KOPT-K1 (cell line): ENCODE results near the gene TWNK.

Source experiments
- H3K27ac ChIP-seq: fragments of 200-600 bp; sonication (generic); 2 replicates; pipeline ENCODE4 v1.5.1; 2016; ENCODE audit warnings: antibody characterized with exemption, mild to moderate bottlenecking, low read depth, low read length; ENCODE audit not compliant: poor library complexity, severe bottlenecking
- H3K36me3 ChIP-seq: fragments of 200-600 bp; sonication (generic); 2 replicates; pipeline ENCODE4 v1.5.1; 2017; ENCODE audit warnings: antibody characterized with exemption, mild to moderate bottlenecking, low read length, moderate library complexity; ENCODE audit not compliant: insufficient read depth
- H3K9me3 ChIP-seq: fragments of 200-600 bp; sonication (generic); 2 replicates; pipeline ENCODE4 v1.5.1; 2017; ENCODE audit warnings: antibody characterized with exemption, low read length, mild to moderate bottlenecking; ENCODE audit not compliant: insufficient read depth, poor library complexity, severe bottlenecking

Gene TWNK

DNA sequence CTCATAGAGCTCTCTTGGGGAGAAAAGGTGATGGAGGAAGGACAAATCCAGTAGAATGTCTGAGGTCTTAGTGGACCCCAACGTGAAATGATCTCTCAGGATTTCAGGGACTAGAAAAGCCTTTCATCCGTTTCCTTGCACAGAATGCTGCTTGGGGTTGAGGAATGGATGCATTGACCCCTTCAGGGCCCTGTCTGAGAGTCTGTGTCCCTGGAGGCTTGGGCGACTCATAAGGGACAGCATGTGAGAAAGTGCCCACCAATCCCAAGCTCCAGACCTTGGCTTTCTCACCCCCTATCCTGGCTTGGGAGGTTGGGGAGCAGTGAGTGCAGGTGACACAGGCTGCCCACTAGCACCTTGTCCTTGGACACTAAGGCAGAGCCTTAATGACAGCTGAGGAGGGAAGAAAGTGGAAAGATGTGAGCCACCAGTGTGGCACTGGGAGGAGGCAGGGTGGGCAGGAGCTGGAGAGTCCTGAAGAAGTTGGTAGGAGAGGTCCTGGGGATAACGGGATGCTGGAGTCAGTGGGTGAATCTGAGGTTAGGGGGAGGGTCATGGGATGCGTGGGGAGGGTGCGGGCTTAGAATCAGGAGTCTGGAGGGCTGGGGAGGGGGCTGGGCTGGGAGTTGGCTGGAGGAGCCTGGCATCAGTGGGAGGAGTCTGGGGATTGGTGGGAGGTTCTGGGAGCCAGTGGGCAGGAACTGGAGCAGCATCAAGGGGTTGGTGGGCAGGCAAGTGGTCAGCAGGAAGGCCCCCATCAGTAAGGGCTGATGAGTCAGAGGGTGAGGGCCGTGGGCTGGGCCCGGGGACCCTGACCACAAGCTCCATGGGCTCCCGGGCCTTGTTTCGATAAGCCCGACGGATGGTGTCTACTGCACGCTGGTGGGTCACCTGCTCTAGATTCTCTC, 20.8 kb downstream of the TWNK start:
- H3K27ac ChIP-seq, result no peak overlapping the region
- no peaks in the 10 kb centered on the region for H3K36me3 ChIP-seq
- no peaks in the 10 kb centered on the region for H3K9me3 ChIP-seq

DNA sequence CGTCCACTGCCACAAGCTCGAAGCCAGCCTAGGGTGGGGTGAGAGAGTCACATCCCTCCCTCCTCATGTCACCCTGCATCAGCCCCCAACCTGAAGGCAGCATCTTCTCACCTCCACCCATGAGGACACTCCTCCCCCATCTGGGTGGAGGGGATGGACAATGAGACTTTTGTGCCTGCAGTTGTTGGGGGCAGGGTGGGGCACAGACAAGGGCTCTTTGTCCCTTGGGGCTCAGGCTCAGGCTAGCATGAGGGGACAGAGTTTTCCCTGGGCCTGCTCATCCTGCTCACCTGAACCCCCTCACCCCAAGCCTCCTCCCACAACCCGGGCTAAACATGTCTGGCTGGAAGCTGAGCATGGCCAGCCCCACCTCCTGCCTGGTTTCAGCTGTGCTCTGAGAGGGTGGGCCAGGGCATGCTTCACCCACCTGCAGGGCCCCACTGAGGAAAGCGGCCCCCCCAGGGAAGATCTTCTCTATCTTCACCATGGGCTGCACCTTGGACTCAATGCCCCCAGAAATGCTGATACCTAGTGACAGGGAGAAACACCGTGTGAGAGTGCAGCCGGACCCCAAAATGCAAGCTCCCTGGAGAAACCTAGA, 21.6 kb downstream of the TWNK start:
- Histone ChIP-seq H3K36me3 (no peaks in the 10 kb centered on the region), H3K27ac (no peak overlapping the region), H3K9me3 (no peaks in the 10 kb centered on the region)

DNA sequence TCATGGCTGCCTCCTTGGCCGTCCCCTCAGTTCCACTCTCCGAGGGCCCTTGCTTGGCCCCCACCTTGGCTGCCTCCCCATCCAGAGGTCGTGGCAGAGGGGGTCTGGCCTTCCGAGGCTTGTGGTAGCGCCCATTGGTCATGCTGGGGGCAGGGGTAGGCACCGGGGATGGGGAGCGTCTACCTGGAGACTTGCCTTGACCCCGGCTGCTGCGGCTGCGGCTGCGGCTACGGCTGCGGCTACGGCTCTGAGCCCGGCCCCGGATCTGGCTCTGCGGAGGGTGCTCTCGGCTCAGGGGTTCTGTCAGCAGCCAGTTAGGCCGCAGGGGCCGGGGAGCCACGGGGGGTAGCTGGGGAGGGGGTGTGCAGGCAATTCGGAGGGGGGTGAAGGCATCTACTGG, 23.0 kb downstream of the TWNK start:
- H3K36me3 ChIP-seq, result no peaks in the 10 kb centered on the region
- H3K27ac ChIP-seq, result no peak overlapping the region
- H3K9me3 ChIP-seq, result no peaks in the 10 kb centered on the region

DNA sequence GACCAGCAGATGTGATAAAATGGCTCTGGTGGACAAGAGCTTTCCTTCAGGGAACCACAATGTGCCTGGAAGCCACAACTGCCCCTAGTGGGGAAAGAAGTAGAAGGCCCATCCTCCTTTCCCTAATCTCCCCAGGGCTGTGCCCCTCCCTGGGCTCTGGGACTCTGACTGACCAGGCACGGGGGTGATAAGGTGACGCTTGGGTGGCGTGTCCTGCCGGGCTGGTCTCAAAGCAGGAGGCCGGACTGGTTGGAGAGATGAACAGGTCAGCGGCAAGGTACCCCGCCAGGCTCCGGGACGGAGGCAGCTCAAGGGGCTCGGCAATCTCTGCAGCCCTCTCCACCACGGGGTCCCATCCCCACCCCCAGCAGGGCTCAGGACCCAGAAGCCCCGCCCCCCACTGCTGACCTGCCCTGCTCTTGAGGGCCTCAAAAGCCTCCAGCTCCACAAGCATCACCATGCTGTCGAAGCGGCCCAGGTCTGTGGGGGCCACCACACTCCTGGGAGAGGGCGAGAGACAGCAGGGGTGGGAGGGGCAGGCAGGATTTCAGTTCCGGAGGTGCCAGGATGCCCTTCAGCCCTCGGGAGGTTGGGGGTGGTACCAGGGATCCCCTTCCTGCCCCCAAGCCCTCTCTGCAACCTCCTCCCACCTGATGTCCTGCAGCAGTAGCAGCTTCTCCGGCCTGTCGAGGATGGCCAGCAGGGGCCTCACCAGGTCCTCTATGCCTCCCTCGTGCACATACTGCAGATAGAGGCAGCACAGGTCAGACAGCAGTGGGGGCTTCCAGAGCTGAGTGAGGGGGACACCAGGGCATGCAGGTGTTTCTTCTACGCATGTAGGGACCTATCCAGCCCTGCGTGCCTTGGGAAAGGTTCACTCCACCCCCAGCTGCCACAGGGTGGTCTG, 24.4 kb downstream of the TWNK start:
- Histone ChIP-seq H3K36me3 (no peaks in the 10 kb centered on the region), H3K9me3 (no peaks in the 10 kb centered on the region), H3K27ac (no peak overlapping the region)

DNA sequence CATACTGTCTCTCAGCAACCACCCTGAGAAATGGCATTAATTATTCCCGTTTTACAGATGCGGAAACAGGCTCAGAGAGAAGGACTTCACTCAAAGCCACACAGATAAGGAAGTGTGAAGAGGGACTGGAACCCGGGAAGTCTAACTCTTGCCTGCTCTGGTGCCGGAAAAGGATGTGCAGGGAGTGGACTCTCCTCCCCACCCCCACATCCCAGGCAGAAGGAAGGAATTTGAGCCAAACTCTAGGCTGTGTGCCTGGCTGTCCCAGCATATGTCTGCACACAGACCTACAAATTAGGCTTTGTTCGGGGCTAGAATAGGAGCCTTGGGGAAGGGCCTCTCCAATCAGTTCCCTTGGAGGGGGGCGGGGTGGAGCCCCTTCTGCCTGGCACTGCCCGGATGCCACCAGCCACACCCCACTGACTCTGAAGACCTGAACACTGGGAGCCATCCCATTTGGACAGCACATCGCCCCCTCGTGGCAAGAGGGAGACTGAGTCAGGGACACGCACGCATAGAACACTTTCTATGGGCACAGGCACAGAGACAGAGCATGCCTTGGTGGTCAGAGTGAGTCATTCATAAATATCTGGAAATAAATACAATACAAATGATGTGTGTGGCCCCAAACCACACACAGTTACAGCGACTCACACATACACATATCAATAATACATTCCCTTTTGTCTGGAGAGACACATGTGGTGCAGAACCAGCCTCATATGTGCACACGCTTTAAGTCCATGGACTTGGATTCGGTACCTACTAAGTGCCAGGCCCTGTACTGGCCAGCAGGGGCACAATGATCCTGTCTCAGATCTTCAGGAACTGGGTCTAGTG, 25.4 kb downstream of the TWNK start:
- Histone ChIP-seq H3K27ac (no peak overlapping the region), H3K9me3 (no peaks in the 10 kb centered on the region), H3K36me3 (no peaks in the 10 kb centered on the region)

DNA sequence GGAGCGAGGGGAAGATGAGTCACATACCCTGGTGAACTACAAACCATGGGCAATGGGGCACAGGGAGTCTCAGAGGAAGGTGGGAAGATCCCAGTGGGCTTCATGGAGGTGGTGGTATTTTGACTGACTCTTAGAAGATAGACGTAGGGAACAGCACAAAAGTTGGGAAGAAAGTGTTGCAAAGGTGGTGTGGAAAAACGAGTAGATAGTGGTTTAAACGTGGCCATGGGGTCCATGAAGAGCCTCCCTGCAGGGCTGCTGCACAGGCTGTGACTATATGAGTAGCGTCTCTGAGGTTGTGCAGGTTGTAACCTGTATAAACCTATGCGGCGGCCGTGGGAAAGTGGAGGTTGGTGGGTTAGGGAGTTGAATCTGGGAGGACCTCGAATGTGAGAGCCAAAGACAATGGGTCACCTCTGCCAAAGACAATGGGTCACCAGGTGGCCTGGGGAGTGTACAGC, 26.1 kb downstream of the TWNK start:
- H3K27ac ChIP-seq, result no peak overlapping the region
- H3K36me3 ChIP-seq, result no peaks in the 10 kb centered on the region
- H3K9me3 ChIP-seq, result no peaks in the 10 kb centered on the region

DNA sequence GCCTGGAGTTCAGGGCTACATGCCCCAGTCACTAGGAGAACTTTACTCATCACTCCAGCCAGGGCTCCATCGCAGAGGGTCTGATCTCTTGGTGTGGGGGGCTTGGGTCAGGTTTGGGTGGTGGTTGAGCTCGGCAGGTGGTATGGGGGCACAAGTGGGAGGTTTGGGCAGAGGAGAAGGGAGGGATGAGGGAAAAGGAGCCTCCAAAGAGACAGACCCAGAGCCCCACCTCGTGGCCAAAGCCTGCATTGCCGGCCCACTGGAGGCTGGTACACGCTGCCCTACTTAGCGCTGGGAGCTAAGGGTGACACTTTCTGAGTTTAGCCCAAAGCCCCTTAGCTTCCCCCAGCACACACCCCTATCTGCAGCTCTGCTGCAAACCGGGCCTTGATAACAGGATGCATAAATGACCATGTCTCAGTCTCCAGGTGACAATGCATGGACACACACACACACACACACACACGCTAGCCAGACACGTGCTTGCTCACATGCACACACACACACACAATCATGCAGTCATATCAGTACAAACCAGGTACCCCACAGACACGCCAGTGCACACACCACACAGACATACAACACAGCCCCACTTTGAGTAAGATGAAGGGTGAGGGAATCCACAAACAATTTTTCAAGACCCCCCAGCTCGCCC, 27.0 kb downstream of the TWNK start:
- no peaks in the 10 kb centered on the region for H3K36me3 ChIP-seq
- no peak overlapping the region for H3K27ac ChIP-seq
- no peaks in the 10 kb centered on the region for H3K9me3 ChIP-seq

DNA sequence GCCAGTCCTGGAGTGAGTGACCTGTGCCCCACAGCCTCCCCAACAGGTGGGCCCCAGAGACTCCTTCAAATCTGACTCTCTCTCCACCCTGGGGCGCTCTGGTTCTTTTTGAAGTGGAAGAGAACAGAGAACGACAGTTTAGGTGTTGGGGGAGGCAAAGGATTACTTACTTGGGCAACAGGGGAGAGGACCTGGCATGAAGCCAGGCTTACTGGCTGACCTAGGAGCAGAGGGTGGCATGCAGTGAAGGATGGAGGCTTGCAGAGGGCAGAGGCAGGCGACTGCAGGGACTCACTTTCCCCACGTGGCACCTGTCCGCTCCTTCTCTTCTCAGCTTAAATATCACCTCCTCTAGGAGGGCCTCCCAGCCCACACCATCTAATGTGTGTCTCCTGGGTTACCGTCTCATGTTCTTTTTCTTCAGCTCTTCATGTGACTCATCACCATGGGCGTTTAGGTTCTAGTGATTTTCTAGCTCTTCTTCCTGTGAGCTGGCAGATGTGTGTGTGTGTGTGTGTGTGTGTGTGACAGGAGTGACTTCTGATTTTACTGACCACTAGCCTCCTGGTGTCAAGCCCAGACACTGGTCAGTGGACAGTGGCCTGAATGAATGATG, 27.7 kb downstream of the TWNK start:
- Histone ChIP-seq H3K27ac (no peak overlapping the region), H3K36me3 (no peaks in the 10 kb centered on the region), H3K9me3 (no peaks in the 10 kb centered on the region)

DNA sequence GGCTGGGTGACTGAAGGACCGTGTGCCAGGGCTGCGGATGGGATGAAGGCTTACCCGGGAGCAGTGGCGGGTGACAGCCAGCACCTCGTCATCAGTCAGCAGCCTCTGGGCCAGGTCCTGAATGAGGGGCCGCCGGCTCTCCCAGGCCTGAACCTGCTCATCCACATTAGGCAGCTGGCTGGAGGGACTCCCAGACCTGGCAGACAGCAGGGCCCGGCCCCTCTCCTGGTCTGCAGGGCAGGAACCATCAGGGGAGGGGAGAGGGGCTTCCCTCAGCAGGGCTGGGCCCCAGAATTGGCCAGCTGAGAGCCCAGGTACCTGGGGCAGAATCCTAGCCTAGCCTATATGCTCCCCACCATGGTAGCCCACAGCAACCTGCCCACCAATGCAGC, 28.2 kb downstream of the TWNK start:
- H3K36me3 ChIP-seq, result no peaks in the 10 kb centered on the region
- no peak overlapping the region for H3K27ac ChIP-seq
- no peaks in the 10 kb centered on the region for H3K9me3 ChIP-seq

DNA sequence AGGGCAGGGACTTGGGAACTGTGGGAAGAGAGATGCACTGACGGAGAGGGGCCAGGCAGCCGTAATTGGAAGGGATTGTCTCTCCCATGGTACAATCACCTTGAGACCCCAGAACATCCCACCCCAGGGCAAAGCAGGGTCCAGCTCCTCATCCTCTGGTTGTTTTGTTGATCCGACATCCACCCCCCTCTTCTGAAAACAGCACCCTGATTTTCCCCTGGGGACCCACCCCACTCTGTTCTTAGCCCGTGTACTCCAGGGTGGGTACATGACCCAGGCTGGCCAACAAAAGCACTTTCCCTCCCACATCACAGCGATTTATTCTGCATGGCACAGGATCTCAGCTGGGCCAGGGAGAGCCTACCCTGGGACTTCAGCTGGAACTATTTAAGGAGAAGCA, 29.5 kb downstream of the TWNK start:
- no peaks in the 10 kb centered on the region for H3K36me3 ChIP-seq
- no peak overlapping the region for H3K27ac ChIP-seq
- no peaks in the 10 kb centered on the region for H3K9me3 ChIP-seq

DNA sequence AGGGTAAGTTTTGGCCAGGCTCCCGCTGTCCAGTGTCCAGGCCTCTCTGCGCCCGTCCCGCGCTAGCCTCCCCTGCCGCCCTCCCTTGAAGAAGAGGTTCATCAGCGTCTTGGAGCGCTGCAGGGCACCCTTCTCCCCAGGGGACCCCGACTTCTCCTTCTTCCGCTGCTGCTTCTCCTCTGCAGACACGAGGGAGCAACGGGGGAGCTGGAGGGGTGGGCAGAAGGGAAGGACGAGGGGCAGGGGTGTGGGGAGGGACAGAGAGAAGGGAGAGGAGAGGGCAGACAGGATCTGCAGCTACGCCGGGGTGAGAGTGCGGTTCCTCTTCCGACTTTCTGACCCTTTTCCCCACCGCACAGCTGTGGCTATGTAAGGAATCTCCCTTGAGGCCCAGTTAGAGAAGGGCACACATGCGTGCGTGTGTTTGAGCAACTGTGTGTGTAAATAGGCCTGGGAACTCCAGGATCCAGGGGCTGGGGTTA, 30.8 kb downstream of the TWNK start:
- no peaks in the 10 kb centered on the region for H3K9me3 ChIP-seq
- no peaks in the 10 kb centered on the region for H3K36me3 ChIP-seq
- no peak overlapping the region for H3K27ac ChIP-seq

DNA sequence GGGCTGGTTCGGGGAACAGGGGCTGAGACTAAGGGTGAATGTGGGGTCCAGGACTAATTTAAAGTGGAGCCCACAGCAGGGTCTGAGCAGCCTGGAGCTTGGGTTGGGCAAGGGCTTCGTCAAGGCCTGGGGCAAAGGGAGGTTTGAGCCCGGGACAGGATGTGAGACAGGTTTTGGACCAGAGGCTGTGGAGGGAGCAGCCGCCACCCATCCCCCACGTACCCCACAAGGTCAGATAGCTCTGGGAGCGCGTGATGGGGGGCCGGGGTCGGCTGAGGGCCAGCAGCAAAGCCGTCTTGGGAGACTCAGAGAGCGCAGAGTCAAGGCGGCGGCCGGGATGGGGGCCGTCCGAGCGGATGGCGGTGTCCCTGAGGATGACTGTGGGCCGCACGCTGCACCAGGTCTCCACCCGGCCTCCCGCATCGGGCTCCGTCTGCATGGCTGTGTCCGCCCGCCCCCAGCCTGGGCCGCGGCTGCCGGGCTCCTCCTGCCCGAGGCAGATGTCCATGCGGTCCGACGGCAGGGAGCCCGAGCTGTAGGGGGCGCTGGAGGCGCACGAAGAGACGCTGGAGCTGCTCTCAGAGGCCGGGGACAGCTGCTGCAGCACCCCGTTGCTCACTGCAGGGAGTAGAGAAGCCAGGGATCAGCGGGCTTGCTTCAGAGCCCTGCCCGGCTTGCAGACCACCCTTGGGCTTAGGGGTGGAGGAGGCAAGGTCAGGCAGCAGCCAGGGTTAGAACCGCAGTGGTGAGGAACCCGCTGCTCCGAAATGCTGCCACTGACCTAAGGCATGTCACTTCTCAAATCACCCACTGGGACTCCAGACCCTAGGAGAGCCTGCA, 31.5 kb downstream of the TWNK start:
- no peak overlapping the region for H3K27ac ChIP-seq
- no peaks in the 10 kb centered on the region for H3K9me3 ChIP-seq
- H3K36me3 ChIP-seq, result no peaks in the 10 kb centered on the region

DNA sequence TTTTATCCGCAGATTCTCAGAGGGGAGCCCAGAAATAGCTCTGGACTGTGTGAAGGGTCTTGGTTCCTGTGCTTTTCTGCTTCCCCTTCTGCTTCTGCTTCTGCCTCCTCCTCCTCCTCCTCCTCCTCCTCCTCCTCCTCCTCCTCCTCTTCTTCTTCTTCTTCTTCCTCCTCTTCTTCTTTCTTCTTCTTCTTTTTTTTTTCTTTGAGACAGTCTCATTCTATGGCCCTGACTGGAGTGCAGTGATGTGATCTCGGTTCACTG, 32.0 kb downstream of the TWNK start:
- Histone ChIP-seq H3K27ac (no peak overlapping the region), H3K9me3 (no peaks in the 10 kb centered on the region), H3K36me3 (no peaks in the 10 kb centered on the region)
